K562 (cell line): ENCODE data around the gene AK4.

ENCODE experiments used
- ETS1 ChIP-seq: conservative IDR thresholded peaks from 2 replicates; pipeline ENCODE4 v1.6.1; 2011; ENCODE audit warnings: low read depth, mild to moderate bottlenecking, low read length; ENCODE audit not compliant: control insufficient read depth
- NCOR1 ChIP-seq: fragments of 450-650 bp; IDR thresholded peaks from 2 replicates; pipeline ENCODE4 v1.6.1; 2016; ENCODE audit warnings: mild to moderate bottlenecking, moderate library complexity
- POLR2A ChIP-seq: fragments of 450-650 bp; conservative IDR thresholded peaks from 2 replicates; pipeline ENCODE4 v1.6.1; 2016
- TEAD2 ChIP-seq: fragments of 450-650 bp; IDR thresholded peaks from 2 replicates; pipeline ENCODE4 v1.6.1; 2016; ENCODE audit warnings: missing genetic modification characterization, control low read depth, missing compliant biosample characterization
- ZNF512 ChIP-seq: IDR thresholded peaks from 2 replicates; pipeline ENCODE4 v1.6.1; 2016; ENCODE audit warnings: missing genetic modification characterization, missing compliant biosample characterization
- ZSCAN32 ChIP-seq: fragments of 450-650 bp; formaldehyde crosslinking; IDR thresholded peaks from 2 replicates; pipeline ENCODE4 v1.4.0; 2020; ENCODE audit warnings: mild to moderate bottlenecking, moderate library complexity

- TF ChIP-seq ZSCAN32 (CRISPR knock-in tag), result no peak
- no peak for TF ChIP-seq POLR2A
- no peak for TF ChIP-seq ZNF512 (tag)
- TF ChIP-seq ETS1, result 0 out of 2 replicates have a peak, but pooled peaks have one; percentile 45
- no peak for TF ChIP-seq NCOR1
- TF ChIP-seq TEAD2 (tag), result no peak
Measured at GRCh38 chr1:65147424-65148177, 402 bp upstream of the AK4 start.
